GM12878 (cell line): ENCODE data around the gene HEXA. TPM values are rescaled to one million over a fixed set of nuclear protein-coding genes. Genes with fewer than 3 reads are reported as not detected.

ENCODE experiments used
- ATAC-seq: fragments of 200-7000 bp; cut with Tn5 transposase; 3 replicates; pipeline ENCODE4 v1.9.1; 2020; ENCODE audit warnings: mild to moderate bottlenecking, moderate library complexity
- BruUV-seq: library from RNA; stranded (reverse); fragments of 400-500 nt; replicated peaks from 2 replicates; lab custom pipeline; 2021; lab: Mats Ljungman, UMichigan
- CTCF ChIA-PET: fragments of 300-600 bp; sonication (Branson Sonifier 250); formaldehyde crosslinking; extraction: SDS; loops from one replicate; lab custom pipeline; 2021; ENCODE audit warnings: inconsistent platforms; lab: Yijun Ruan, JAX
- POLR2A ChIA-PET: fragments of 350-600 bp; formaldehyde crosslinking; extraction: SDS; loops from one replicate; lab custom pipeline; 2021; ENCODE audit warnings: inconsistent platforms; lab: Charles Lee
- RAD21 ChIA-PET: fragments of 300-600 bp; sonication (Branson Sonifier 250); formaldehyde crosslinking; loops from one replicate; lab custom pipeline; 2023; ENCODE audit warnings: antibody characterized with exemption; ENCODE audit not compliant: unreplicated experiment; lab: Charles Lee
- SMC1A ChIA-PET: fragments of 300-600 bp; sonication (Branson Sonifier 250); formaldehyde crosslinking; loops from one replicate; lab custom pipeline; 2023; ENCODE audit not compliant: unreplicated experiment, uncharacterized antibody; lab: Charles Lee
- DNase-seq: peaks from one replicate; pipeline ENCODE4 v3.0.0-alpha.2; 2011; ENCODE audit warnings: low read depth, low spot score
- FAIRE-seq: peaks from 3 replicates; lab custom pipeline; 2011; peaks lifted over from hg19 to GRCh38; lab: Jason Lieb, UNC
- H2AFZ ChIP-seq: 2 replicates; pipeline ENCODE4 v1.6.0; 2011; ENCODE audit warnings: low read depth, low read length, control low read depth; ENCODE audit not compliant: control insufficient read depth
- H3K27ac ChIP-seq: 2 replicates; pipeline ENCODE4 v1.5.1; 2011; ENCODE audit warnings: control low read depth; ENCODE audit not compliant: control insufficient read depth, insufficient read depth
- H3K27me3 ChIP-seq, 2 experiments: replicated peaks in 1 of 2; 2 replicates each; pipeline versions ENCODE4 v1.6.0 to v1.6.1; 2011; ENCODE audit warnings: low read length in 1 of 2; ENCODE audit not compliant: control insufficient read depth in 2 of 2, insufficient read depth in 2 of 2
- H3K36me3 ChIP-seq, 2 experiments: 2 replicates each; pipeline ENCODE4 v1.5.1; 2011; ENCODE audit warnings: low read length in 1 of 2; ENCODE audit not compliant: control insufficient read depth in 2 of 2, insufficient read depth in 2 of 2
- H3K4me1 ChIP-seq: 2 replicates; pipeline ENCODE4 v1.6.1; 2011; ENCODE audit warnings: mild to moderate bottlenecking, low read length, moderate library complexity, mixed read lengths; ENCODE audit not compliant: control insufficient read depth, insufficient read depth
- H3K4me2 ChIP-seq: 2 replicates; pipeline ENCODE4 v1.6.0; 2011; ENCODE audit warnings: control low read depth; ENCODE audit not compliant: control insufficient read depth, insufficient read depth
- H3K4me3 ChIP-seq: fragments of 200-600 bp; sonication (generic); 2 replicates; pipeline ENCODE4 v1.5.1; 2016
- H3K79me2 ChIP-seq: 2 replicates; pipeline ENCODE4 v1.6.0; 2011; ENCODE audit warnings: low read length; ENCODE audit not compliant: control insufficient read depth, insufficient read depth
- H3K9ac ChIP-seq: 2 replicates; pipeline ENCODE4 v1.8.0; 2011; ENCODE audit warnings: low read length, control low read depth, mixed read lengths; ENCODE audit not compliant: control insufficient read depth, insufficient read depth
- H3K9me3 ChIP-seq: replicated peaks from 3 replicates; pipeline ENCODE4 v1.5.1; 2011; ENCODE audit warnings: mild to moderate bottlenecking, low read length; ENCODE audit not compliant: control insufficient read depth, insufficient read depth
- H4K20me1 ChIP-seq: 2 replicates; pipeline ENCODE4 v1.6.0; 2011; ENCODE audit not compliant: control insufficient read depth, insufficient read depth
- BHLHE40 ChIP-seq, 2 experiments: fragments of 450-650 bp in 1 of 2; IDR thresholded peaks; 2 replicates each; pipeline ENCODE4 v1.6.1; 2011 to 2017; ENCODE audit warnings: low read depth in 2 of 2, borderline replicate concordance in 1 of 2, improper control_type of control experiment in 1 of 2, low read length in 1 of 2, mild to moderate bottlenecking in 1 of 2
- IKZF1 ChIP-seq: fragments of 450-650 bp; conservative IDR thresholded peaks from 2 replicates; pipeline ENCODE4 v1.6.1; 2017; ENCODE audit warnings: antibody characterized with exemption, mild to moderate bottlenecking
- PML ChIP-seq: IDR thresholded peaks from 2 replicates; pipeline ENCODE4 v1.6.1; 2012; ENCODE audit warnings: low read length, inconsistent platforms
- SMARCA5 ChIP-seq: fragments of 450-650 bp; IDR thresholded peaks from 2 replicates; pipeline ENCODE4 v1.6.1; 2017; ENCODE audit warnings: mild to moderate bottlenecking
- YY1 ChIP-seq: IDR thresholded peaks from 2 replicates; pipeline ENCODE4 v1.6.1; 2011; ENCODE audit warnings: low read depth, mild to moderate bottlenecking, low read length
- WGBS: methylation state at CpG from one replicate; pipeline ENCODE4 v1.1.6; 2016; ENCODE audit warnings: low lambda C conversion rate; ENCODE audit not compliant: insufficient replicate concordance, insufficient coverage; ENCODE audit errors: missing lambda C conversion rate; 5-methylcytosine and 5-hydroxymethylcytosine counted together
- in situ Hi-C: fragments of 300-500 bp; cut with MboI; formaldehyde crosslinking; loops from 9 replicates; pipeline ENCODE4 v1.14.3; 2018; ENCODE audit warnings: mixed read lengths
- intact Hi-C: fragments of 100-400 bp; cut with micrococcal nuclease; formaldehyde crosslinking; loops from one replicate; pipeline ENCODE4 v1.14.2; 2022; ENCODE audit not compliant: unreplicated experiment
- polyA plus RNA-seq, 11 experiments: library from polyadenylated mRNA; depleted of rRNA in 4 of 11; unstranded in 6 of 11; stranded (reverse) in 5 of 11; fragments of >200 nt; fragmentation: Nextera tagmentation in 4 of 11; fragmentation: Illumina TruSeq in 1 of 11; extraction: Ambion mirVana in 4 of 11; extraction: Trizol in 1 of 11; gene quantifications; 1 replicate in 1 of 11; 2 replicates in 10 of 11; pipeline versions ENCODE4 v1.2.1 to v1.2.3, GENCODE V29; 2011 to 2016; ENCODE audit warnings: inconsistent platforms in 2 of 11, missing spikeins in 2 of 11, low read depth in 1 of 11
- total RNA-seq, 4 experiments: library from RNA; depleted of rRNA in 3 of 4; stranded (reverse); fragments of >200 nt in 3 of 4; fragmentation: Illumina TruSeq in 1 of 4; extraction: Trizol in 1 of 4; gene quantifications; 2 replicates each; pipeline versions ENCODE4 v1.2.1 to v1.2.3, GENCODE V29; 2013 to 2021
- TF ChIP-seq, protein P1 (sequence below), 3 experiments: IDR thresholded peaks in 2 of 3; conservative IDR thresholded peaks in 1 of 3; 2 replicates each; pipeline ENCODE4 v1.5.1; 2011; ENCODE audit warnings: low read depth in 3 of 3, low read length in 3 of 3, mild to moderate bottlenecking in 3 of 3, control low read depth in 2 of 3, moderate library complexity in 2 of 3, inconsistent platforms in 1 of 3, mixed read lengths in 1 of 3; ENCODE audit not compliant: control insufficient read depth in 2 of 3, insufficient read depth in 1 of 3; ENCODE audit errors: extremely low read depth in 1 of 3
- TF ChIP-seq, protein P2 (sequence below): IDR thresholded peaks from 2 replicates; pipeline ENCODE4 v1.6.1; 2011; ENCODE audit warnings: mild to moderate bottlenecking, low read depth, low read length, moderate library complexity; ENCODE audit not compliant: insufficient replicate concordance
- TF ChIP-seq, protein P3 (sequence below): fragments of 450-650 bp; IDR thresholded peaks from 2 replicates; pipeline ENCODE4 v1.6.1; 2017; ENCODE audit warnings: mild to moderate bottlenecking, moderate library complexity
- TF ChIP-seq, protein P4 (sequence below): fragments of 450-650 bp; formaldehyde crosslinking; IDR thresholded peaks from 2 replicates; pipeline ENCODE4 v1.4.0; 2022; ENCODE audit warnings: mild to moderate bottlenecking, moderate library complexity

The HEXA gene
- total and polyA plus RNA-seq, 10 of the 15 experiments (the other 5 are each of a cell fraction or from before 2014, with no cell fraction given) = 24.5 to 151 (median 69.3) TPM

DNA sequence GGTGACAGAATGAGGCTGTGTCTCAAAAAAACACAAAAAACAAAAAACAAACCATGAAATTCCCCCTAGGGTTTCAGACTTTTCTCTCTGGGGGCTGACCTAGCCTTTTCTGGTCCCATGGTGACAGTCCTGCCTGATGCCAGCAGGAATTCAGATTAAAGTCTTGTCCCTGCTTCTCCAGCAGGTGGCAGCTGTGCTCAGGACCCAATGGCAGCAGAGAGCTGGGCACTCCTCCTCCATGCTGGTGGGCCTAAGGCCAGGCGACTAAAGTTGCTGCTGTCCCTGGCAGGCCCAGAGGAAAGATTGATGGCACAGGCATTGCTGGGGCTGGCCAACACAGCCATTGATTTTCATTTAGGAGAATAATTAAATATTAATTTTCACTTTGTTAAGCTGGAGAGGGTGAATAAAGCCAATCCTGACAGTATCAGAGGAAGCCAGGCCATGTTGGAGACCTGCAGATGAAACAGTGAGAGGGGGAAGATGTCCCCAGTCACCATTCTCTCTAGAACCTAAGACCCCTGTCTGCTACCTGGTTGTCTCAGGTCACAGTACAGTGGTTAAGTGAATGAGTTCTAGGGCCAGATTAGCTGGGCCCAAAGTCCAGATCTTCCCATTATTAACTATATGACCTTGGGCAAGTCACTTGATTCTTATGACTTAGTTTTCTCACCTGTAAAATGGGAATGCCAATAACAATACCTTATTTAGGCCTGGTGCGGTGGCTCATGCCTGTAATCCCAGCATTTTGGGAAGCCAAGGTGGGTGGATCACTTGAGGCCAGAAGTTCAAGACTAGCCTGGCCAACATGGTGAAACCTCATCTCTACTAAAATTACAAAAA, 63.0 kb downstream of the HEXA start:
- BruUV-seq = no TSS peak
- ChIA-PET RAD21 (interaction anchor here (0.7 to 2.0 kb wide), 10 partner anchors 11 to 358 kb away, joined by 3 to 8 read pairs (median 4); partner anchors contain the start of gene HEXA), POLR2A (no interaction called here), CTCF (interaction anchor here (0.6 to 3.3 kb wide), 37 partner anchors 8 to 974 kb away, joined by 3 to 39 read pairs (median 4); partner anchors contain the start of gene ARIH1), SMC1A (interaction anchor here (1.0 to 3.7 kb wide), 13 partner anchors 11 to 287 kb away, joined by 3 to 15 read pairs (median 4); no protein-coding TSS in a partner anchor)
- Histone ChIP-seq H3K27me3 (no peaks in the 10 kb centered on the region), H4K20me1 (no peaks in the 10 kb centered on the region), H3K36me3 (no peaks in the 10 kb centered on the region), H3K79me2 (no peaks in the 10 kb centered on the region), H3K4me2 (no peak overlapping the region), H3K4me3 (no peak overlapping the region), H3K9me3 (no peaks in the 10 kb centered on the region), H3K9ac (no peak overlapping the region), H3K4me1 (no peaks in the 10 kb centered on the region), H3K27ac (no peak overlapping the region), H2AFZ (no peak overlapping the region)
- ATAC-seq (peak; percentile 100), DNase-seq (no peak), FAIRE-seq (peak; percentile 95)
- in situ Hi-C loops (loop anchor here (5.0 kb wide), 1 partner anchor 359 kb away; no protein-coding TSS in a partner anchor), intact Hi-C loops (loop anchor here (5.0 kb wide), 1 partner anchor 219 kb away; no protein-coding TSS in a partner anchor)
- 48% methylated on average over 2 of the region's 2 CpGs for WGBS
- no peak for TF ChIP-seq BHLHE40 (IDR thresholded peaks at IDR 0.05; ENCODE audit: borderline replicate concordance in 1 of 2, low read depth in 2 of 2, low read length in 1 of 2)
- no peak for TF ChIP-seq IKZF1
- TF ChIP-seq, protein P1, sequence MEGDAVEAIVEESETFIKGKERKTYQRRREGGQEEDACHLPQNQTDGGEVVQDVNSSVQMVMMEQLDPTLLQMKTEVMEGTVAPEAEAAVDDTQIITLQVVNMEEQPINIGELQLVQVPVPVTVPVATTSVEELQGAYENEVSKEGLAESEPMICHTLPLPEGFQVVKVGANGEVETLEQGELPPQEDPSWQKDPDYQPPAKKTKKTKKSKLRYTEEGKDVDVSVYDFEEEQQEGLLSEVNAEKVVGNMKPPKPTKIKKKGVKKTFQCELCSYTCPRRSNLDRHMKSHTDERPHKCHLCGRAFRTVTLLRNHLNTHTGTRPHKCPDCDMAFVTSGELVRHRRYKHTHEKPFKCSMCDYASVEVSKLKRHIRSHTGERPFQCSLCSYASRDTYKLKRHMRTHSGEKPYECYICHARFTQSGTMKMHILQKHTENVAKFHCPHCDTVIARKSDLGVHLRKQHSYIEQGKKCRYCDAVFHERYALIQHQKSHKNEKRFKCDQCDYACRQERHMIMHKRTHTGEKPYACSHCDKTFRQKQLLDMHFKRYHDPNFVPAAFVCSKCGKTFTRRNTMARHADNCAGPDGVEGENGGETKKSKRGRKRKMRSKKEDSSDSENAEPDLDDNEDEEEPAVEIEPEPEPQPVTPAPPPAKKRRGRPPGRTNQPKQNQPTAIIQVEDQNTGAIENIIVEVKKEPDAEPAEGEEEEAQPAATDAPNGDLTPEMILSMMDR (IDR thresholded peaks at IDR 0.05 in 2 of 3, conservative IDR thresholded peaks at IDR 0.05 in 1 of 3; ENCODE audit: control insufficient read depth in 2 of 3, extremely low read depth in 1 of 3, insufficient read depth in 1 of 3, low read depth in 3 of 3, low read length in 3 of 3) = peak; percentile 81 to 89 (median 84)
- TF ChIP-seq, protein P2, sequence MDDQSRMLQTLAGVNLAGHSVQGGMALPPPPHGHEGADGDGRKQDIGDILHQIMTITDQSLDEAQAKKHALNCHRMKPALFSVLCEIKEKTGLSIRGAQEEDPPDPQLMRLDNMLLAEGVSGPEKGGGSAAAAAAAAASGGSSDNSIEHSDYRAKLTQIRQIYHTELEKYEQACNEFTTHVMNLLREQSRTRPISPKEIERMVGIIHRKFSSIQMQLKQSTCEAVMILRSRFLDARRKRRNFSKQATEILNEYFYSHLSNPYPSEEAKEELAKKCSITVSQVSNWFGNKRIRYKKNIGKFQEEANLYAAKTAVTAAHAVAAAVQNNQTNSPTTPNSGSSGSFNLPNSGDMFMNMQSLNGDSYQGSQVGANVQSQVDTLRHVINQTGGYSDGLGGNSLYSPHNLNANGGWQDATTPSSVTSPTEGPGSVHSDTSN = no peak
- TF ChIP-seq, protein P3, sequence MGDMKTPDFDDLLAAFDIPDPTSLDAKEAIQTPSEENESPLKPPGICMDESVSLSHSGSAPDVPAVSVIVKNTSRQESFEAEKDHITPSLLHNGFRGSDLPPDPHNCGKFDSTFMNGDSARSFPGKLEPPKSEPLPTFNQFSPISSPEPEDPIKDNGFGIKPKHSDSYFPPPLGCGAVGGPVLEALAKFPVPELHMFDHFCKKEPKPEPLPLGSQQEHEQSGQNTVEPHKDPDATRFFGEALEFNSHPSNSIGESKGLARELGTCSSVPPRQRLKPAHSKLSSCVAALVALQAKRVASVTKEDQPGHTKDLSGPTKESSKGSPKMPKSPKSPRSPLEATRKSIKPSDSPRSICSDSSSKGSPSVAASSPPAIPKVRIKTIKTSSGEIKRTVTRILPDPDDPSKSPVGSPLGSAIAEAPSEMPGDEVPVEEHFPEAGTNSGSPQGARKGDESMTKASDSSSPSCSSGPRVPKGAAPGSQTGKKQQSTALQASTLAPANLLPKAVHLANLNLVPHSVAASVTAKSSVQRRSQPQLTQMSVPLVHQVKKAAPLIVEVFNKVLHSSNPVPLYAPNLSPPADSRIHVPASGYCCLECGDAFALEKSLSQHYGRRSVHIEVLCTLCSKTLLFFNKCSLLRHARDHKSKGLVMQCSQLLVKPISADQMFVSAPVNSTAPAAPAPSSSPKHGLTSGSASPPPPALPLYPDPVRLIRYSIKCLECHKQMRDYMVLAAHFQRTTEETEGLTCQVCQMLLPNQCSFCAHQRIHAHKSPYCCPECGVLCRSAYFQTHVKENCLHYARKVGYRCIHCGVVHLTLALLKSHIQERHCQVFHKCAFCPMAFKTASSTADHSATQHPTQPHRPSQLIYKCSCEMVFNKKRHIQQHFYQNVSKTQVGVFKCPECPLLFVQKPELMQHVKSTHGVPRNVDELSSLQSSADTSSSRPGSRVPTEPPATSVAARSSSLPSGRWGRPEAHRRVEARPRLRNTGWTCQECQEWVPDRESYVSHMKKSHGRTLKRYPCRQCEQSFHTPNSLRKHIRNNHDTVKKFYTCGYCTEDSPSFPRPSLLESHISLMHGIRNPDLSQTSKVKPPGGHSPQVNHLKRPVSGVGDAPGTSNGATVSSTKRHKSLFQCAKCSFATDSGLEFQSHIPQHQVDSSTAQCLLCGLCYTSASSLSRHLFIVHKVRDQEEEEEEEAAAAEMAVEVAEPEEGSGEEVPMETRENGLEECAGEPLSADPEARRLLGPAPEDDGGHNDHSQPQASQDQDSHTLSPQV = no peak
- peak; percentile 84 for TF ChIP-seq YY1
- TF ChIP-seq PML = no peak
- peak; percentile 42; the same call in 1 of the 2 replicates for TF ChIP-seq SMARCA5
- TF ChIP-seq, protein P4, sequence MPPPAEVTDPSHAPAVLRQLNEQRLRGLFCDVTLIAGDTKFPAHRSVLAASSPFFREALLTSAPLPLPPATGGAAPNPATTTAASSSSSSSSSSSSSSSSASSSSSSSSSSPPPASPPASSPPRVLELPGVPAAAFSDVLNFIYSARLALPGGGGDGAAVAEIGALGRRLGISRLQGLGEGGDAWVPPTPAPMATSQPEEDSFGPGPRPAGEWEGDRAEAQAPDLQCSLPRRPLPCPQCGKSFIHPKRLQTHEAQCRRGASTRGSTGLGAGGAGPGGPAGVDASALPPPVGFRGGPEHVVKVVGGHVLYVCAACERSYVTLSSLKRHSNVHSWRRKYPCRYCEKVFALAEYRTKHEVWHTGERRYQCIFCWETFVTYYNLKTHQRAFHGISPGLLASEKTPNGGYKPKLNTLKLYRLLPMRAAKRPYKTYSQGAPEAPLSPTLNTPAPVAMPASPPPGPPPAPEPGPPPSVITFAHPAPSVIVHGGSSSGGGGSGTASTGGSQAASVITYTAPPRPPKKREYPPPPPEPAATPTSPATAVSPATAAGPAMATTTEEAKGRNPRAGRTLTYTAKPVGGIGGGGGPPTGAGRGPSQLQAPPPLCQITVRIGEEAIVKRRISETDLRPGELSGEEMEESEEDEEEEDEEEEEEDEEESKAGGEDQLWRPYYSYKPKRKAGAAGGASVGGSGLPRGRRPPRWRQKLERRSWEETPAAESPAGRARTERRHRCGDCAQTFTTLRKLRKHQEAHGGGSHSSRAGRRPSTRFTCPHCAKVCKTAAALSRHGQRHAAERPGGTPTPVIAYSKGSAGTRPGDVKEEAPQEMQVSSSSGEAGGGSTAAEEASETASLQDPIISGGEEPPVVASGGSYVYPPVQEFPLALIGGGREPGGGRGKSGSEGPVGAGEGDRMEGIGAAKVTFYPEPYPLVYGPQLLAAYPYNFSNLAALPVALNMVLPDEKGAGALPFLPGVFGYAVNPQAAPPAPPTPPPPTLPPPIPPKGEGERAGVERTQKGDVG (CRISPR knock-in tag) = no peak
